ENCODE measurements around the gene STX5. TPM values are rescaled to one million over a fixed set of nuclear protein-coding genes. Genes with fewer than 3 reads are reported as not detected.
A peak's percentile ranks its signal among the peaks of the same experiment; 100 is the strongest.
"Not testable (repeated sequence)": the region's sequence is repeated elsewhere in the genome, so short reads cannot be mapped to it uniquely, and the experiment has no call there.

Gene STX5
- total RNA-seq, 1 experiment from 2014 or later = 34.0 TPM

DNA sequence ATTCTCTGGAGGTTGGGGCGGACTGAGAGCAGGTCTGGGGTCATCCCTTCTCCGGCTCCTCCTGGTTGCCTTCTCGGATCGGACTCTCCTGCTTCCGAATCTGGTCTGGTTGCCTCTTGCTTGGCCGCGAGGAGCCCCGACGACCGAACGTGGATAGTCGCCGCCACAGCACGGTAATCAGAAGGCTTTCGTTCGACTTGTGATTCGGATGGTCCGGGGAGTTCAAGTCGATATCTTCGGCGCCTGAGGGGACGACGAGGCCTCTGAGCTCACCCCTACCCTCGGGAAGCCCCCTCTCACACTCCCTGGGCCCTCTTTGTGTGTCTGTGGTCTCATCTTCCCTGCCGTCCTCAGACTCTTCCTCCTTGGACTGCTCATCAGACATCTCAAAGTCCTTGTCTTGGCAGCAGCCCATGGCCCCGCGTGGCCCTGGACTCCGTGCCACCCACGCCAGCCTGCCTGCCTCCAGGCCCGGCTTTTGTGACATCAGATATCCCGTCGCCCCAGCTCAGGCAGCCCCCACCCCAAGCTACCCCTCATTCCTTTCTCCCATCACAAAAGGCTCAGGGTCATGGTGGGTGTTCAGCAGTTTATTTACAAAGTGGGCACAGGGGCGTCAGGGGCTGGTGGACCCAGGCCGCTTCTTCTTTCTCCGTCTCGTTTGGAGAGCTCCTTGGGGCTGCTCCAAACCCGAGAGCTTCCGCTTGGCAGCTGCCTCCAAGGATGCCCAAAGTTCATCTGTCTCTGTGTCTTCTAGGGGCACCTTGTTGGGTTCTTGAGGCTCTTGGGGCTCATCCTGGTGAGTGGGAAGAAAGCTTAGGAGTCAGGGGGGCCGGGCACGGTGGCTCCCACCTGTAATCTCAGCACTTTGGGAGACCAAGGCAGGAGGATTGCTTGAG, 734 bp upstream of the STX5 start, which contains the start of gene TEX54:
Gene TEX54, minus strand, starts transcription at position 506 of the 899 bp plus-strand sequence.
- no peak for DNase-seq (ENCODE audit: low read depth)

DNA sequence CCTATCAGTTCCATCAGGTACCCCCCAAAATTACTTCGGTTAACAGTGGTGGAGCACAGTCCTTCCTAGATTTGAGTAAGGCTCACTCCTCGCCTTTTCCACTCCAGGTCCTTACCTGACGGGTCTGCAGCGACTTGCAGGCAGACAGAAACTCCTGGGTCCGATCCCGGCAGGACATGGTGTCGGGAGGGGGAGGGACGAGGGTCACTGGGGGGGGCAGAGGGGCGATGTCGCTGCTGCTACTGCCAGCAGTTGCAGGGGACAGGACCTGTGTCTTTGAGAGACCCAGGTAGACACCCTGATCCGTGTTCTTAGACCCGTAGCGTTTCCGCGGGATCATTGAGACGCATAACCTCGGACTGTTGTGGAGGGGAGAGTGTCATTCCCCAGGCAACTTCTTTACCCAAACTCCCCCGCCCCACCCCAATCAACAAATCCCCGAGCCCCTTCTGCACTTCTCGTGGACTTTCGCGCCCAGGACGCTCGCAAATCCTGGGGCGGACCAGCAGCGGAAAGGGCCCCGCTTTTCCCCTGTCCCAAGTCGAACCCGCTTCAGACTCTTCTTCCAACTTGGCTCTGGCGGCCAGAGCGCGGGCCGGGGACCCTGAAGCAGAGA, 839 bp downstream of the STX5 start:
- DNase-seq (ENCODE audit: low read depth) = no peak

GRCh38 chr11:62828130-62828529, 3.7 kb downstream of the STX5 start:
- not testable (repeated sequence) for DNase-seq (ENCODE audit: low read depth)

DNA sequence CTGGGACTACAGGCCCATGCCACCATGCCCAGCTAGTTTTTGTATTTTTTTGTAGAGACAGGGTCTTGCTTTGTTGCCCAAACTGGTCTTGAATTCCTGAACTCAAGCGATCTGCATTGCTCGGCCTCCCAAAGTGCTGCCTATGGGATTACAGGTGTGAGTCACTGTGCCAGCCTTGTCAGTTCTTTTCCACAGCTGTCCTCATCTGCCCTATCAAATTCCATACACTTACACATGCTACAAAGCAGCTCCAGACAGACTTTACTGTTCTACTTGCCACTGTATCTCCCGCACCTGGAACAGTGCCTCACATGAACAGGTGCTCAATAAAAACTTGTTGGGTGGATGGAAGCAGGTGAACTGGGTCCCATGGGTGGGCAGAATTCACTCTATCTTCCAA, 8.2 kb downstream of the STX5 start:
- DNase-seq (ENCODE audit: low read depth) = no peak

DNA sequence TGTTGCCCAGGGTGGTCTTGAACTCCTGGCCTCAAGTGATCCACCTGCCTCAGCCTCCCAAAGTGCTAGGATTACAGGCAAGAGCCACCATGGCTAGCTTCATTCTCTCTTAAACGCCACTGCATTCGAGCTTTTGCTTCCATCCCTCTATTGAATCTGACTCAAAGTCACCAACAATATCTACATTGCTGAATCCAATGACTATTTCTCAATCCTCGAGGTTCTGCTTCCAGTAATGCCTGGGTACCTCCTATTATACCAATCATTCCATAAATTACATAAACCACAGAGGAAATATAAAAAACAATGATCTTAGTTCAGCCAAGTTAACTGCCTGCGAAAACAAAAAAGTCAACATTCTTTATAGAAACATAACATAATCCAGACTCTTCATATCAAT, 14.7 kb downstream of the STX5 start:
- no peak for DNase-seq (ENCODE audit: low read depth)

DNA sequence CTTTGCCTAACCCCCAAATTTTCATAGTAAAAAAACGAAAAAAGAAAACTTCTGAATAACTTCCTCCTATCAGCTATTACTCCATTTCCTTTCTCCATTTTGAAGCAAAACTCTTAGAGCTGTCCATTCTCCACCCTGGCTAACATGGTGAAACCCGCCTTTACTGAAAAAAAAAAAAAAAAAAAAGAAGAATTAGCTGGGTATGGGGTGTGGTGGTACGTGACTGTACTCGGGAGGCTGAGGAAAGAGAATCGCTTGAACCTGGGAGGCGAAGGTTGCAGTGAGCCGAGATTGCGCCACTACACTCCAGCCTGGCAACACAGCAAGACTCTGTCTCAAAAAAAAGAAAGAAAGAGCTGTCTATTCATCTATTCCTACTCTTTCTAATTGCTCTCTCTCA, 15.3 kb downstream of the STX5 start:
- DNase-seq (ENCODE audit: low read depth) = no peak

GRCh38 chr11:62811659-62812058, 20.2 kb downstream of the STX5 start:
- no peak for DNase-seq (ENCODE audit: low read depth)

- no peak for DNase-seq (ENCODE audit: low read depth)
Observed at GRCh38 chr11:62810748-62811147, 21.1 kb downstream of the STX5 start.

GRCh38 chr11:62806611-62807121, 25.2 kb downstream of the STX5 start:
- no peak for DNase-seq (ENCODE audit: low read depth)

- no peak for DNase-seq (ENCODE audit: low read depth)
Observed at GRCh38 chr11:62805961-62806441, 25.9 kb downstream of the STX5 start.

GRCh38 chr11:62805076-62805892, 26.6 kb downstream of the STX5 start, which contains the start of gene NXF1:
Gene NXF1, minus strand, starts transcription at chr11:62805440. Its CDS starts 84 bp downstream, at chr11:62805356.
- DNase-seq (ENCODE audit: low read depth) = peak; percentile 90

GRCh38 chr11:62804310-62805075, 27.4 kb downstream of the STX5 start:
- peak; percentile 24 for DNase-seq (ENCODE audit: low read depth)

GRCh38 chr11:62801071-62801470, 30.8 kb downstream of the STX5 start:
- no peak for DNase-seq (ENCODE audit: low read depth)

GRCh38 chr11:62799486-62799885, 32.4 kb downstream of the STX5 start:
- DNase-seq (ENCODE audit: low read depth) = no peak

DNA sequence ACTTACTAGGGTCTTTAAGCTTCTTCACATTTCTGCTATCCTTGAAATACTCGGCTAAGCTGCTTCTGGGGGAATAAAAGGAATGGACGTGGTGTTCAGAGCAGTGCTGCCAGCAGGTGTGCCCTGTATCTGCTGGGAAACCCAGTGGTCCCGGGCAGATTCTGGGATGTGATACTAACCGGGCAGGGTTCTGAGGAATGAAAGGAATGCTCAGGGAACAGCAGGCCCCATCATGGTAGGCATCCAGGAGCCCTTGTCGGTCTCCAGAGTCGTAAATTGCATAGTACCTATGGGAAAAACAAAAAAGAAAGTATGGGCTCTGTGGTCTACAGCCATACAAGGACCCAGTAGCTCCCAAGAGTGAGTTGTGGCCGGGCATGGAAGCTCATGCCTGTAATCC, 35.6 kb downstream of the STX5 start:
- no peak for DNase-seq (ENCODE audit: low read depth)

DNA sequence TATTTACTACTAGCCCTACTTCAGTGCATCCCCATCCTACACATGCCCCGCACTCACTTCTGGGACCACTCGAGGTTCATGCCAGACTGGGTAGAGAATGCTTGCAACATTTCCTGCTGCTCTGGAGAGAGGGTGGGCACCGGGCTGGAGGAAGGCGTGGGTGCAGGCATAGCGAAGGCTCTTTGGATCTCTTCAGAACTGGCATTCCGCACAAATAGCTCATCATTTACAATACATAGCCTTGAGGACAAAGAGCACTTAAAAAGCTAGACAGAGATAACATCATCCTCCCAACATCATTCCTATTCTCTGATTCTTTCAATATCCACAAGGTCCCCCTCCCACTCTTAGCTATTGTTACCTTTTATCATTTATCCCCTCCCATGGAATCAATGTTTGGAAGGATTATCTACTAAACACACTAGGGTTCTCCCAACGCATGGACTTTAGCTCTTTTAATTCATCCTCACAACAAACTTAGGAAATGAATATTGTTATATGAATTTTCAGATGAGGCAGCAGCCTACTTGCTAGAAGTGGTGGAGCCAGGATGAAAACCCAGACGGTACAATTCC, 37.6 kb downstream of the STX5 start:
- no peak for DNase-seq (ENCODE audit: low read depth)

- DNase-seq (ENCODE audit: low read depth) = no peak
Observed at GRCh38 chr11:62792202-62792575, 39.7 kb downstream of the STX5 start.

- peak; percentile 82 for DNase-seq (ENCODE audit: low read depth)
Observed at GRCh38 chr11:62791501-62792201, 40.2 kb downstream of the STX5 start, which contains the start of gene TMEM223. Gene TMEM223, minus strand, starts transcription at chr11:62792006. Its CDS starts 12 bp downstream, at chr11:62791994.

GRCh38 chr11:62789576-62789975, 42.3 kb downstream of the STX5 start:
- no peak for DNase-seq (ENCODE audit: low read depth)

Data from HT1080 (cell line).